BLaER1 treated with 17β-estradiol and CSF1 and Interleukin-3, amounts not matched to agents 10 nM and 100 nM (cell line): ENCODE measurements around the gene DAPK2.

Experiments used
- H3K27ac ChIP-seq, 11 experiments: shearing (Covaris generic); formaldehyde crosslinking; 2 replicates each; pipeline ENCODE4 v1.8.1; 2022
- H3K27me3 ChIP-seq, 11 experiments: shearing (Covaris generic); formaldehyde crosslinking; 2 replicates each; pipeline ENCODE4 v1.8.1; 2022
- H3K36me3 ChIP-seq, 11 experiments: shearing (Covaris generic); formaldehyde crosslinking; 2 replicates each; pipeline ENCODE4 v1.8.1; 2022
- H3K4me1 ChIP-seq, 10 experiments: shearing (Covaris generic); formaldehyde crosslinking; 2 replicates each; pipeline ENCODE4 v1.8.1; 2022
- H3K4me2 ChIP-seq, 11 experiments: shearing (Covaris generic); formaldehyde crosslinking; 2 replicates each; pipeline ENCODE4 v1.8.1; 2022
- H3K4me3 ChIP-seq, 10 experiments: shearing (Covaris generic); formaldehyde crosslinking; 2 replicates each; pipeline ENCODE4 v1.8.1; 2022
- H3K9ac ChIP-seq, 11 experiments: shearing (Covaris generic); formaldehyde crosslinking; 2 replicates each; pipeline ENCODE4 v1.8.1; 2022
- H3K9me3 ChIP-seq, 11 experiments: shearing (Covaris generic); formaldehyde crosslinking; replicated peaks in 1 of 11; 2 replicates each; pipeline ENCODE4 v1.8.1; 2022
- H4K20me1 ChIP-seq, 11 experiments: shearing (Covaris generic); formaldehyde crosslinking; 2 replicates each; pipeline ENCODE4 v1.8.1; 2022
- Cebpa-rat ChIP-seq, 11 experiments: shearing (Covaris generic); IDR thresholded peaks; 2 replicates each; pipeline ENCODE4 v1.8.1; 2022

DAPK2 gene

DNA sequence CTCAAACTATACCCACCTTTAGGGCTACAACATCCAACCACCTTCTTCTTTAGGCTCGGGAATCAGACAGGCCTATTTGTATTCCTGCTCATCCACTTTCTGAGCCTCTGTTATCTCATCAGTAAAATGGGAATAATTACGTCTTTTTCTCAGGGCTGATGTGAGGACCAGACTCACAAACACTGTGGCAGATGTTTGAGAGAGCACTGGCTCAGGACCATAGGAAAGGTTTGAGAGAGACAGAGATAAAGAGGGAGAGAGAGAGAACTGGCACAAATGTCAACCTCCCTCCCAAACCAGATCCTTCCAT is 4.8 kb upstream of the DAPK2 start:
- Histone ChIP-seq H3K9me3 (no peaks in the 10 kb centered on the region), H3K27me3 (peaks cover 12 to 51% (median 19%) of the 10 kb centered on the region in 11 experiments), H3K27ac (no peak overlapping the region), H3K9ac (no peak overlapping the region), H3K36me3 (no peaks in the 10 kb centered on the region), H3K4me2 (peak overlapping the region in 7 of 11 experiments; percentile 60 to 78 (median 72); a peak in 10 of 22 replicates), H4K20me1 (peaks cover 0 to 30% (median 0%) of the 10 kb centered on the region in 11 experiments; a peak in 3 of 22 replicates), H3K4me3 (no peak overlapping the region), H3K4me1 (peaks cover 17 to 34% (median 27%) of the 10 kb centered on the region in 10 experiments)
- no peak for TF ChIP-seq Cebpa-rat (IDR thresholded peaks at IDR 0.05)

DNA sequence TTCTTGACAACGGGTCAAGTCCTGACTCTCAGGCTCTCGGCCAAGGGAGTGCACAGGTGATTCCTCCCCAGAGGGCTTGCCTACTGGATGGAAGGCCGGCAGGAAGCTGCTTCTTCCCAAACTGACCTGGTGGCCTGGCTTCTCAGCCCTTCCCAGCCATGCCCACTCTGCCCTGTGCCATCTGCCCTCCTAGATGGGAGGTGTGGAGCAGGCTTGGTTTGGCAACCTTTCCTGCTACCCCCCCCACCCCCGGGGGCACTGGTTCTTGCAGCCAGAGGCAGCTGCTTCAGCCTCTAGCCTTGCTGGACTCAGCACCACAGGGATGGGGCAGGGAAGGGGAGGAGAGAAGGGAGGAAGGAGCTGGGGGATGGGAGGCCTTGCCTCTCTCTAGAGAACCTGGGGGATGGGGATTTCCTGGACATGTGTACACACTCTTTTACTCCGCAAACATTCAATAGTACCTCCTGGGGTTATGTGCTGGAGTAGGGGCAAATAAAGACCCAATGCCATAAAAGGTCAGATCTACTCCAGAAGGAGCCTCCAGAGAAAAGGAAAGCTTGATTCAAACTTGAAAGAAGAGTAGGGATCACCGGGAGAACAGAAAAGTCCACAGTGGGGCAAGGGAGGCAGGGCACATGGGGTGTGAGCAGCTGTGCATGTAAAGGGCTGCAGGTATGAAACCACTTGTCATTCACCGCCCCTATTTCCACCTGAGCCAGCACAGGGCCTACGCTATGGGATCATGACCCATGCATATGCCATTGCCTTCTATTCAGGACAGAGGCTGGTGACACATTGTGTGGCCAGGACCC is 4.2 kb upstream of the DAPK2 start:
- peaks cover 18 to 56% (median 25%) of the 10 kb centered on the region in 11 experiments for H3K27me3 ChIP-seq
- no peak overlapping the region for H3K9ac ChIP-seq
- peaks cover 0 to 35% (median 0%) of the 10 kb centered on the region in 11 experiments; a peak in 6 of 22 replicates for H4K20me1 ChIP-seq
- H3K36me3 ChIP-seq: no peaks in the 10 kb centered on the region
- H3K27ac ChIP-seq: no peak overlapping the region; a peak in 1 of 22 replicates
- peaks cover 17 to 39% (median 30%) of the 10 kb centered on the region in 10 experiments for H3K4me1 ChIP-seq
- H3K9me3 ChIP-seq: no peaks in the 10 kb centered on the region
- no peak overlapping the region for H3K4me3 ChIP-seq
- no peak for TF ChIP-seq Cebpa-rat (IDR thresholded peaks at IDR 0.05)
- H3K4me2 ChIP-seq: peak overlapping the region; percentile 14 to 78 (median 67); a peak in 21 of 22 replicates

DNA sequence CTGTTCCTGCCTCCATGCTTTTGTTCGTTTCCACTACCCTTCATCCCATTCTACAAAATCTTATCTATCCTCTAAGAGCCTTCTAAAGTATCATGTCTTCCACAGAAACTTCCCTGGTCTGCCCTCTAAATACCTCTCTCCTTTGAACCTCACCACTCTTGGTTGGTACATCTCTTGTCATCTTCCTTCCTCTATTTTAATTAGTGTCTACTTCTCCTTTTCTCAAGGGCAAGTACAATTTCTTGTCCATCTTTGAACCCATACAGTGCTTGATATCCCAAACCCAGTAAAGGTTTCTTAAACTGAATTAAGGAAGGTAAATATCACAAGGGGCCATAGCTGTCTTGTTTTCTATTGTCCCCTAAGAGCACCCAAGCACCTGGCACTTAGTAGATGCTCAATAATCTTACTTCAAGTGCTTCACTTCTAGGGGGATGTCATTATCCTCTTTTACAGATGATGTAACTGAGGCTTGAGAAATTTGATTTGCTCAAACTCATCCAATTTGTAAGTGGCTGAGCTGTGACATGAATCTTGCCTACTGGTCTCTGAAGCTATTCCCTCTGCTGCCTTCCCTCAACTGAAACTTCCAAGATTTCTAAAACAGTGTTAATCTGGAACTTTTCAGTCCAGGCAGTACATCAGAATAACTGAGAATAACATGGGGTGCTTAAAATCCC is 2.6 kb upstream of the DAPK2 start:
- Histone ChIP-seq H3K4me2 (peak overlapping the region in 7 of 11 experiments; percentile 0 to 73 (median 32); a peak in 10 of 22 replicates), H4K20me1 (peaks cover 0 to 51% (median 0%) of the 10 kb centered on the region in 11 experiments; a peak in 6 of 22 replicates), H3K4me3 (no peak overlapping the region), H3K4me1 (peaks cover 27 to 55% (median 39%) of the 10 kb centered on the region in 10 experiments), H3K36me3 (no peaks in the 10 kb centered on the region), H3K27ac (no peak overlapping the region), H3K9me3 (no peaks in the 10 kb centered on the region), H3K27me3 (peaks cover 23 to 72% (median 32%) of the 10 kb centered on the region in 11 experiments), H3K9ac (no peak overlapping the region)
- no peak for TF ChIP-seq Cebpa-rat (IDR thresholded peaks at IDR 0.05)

DNA sequence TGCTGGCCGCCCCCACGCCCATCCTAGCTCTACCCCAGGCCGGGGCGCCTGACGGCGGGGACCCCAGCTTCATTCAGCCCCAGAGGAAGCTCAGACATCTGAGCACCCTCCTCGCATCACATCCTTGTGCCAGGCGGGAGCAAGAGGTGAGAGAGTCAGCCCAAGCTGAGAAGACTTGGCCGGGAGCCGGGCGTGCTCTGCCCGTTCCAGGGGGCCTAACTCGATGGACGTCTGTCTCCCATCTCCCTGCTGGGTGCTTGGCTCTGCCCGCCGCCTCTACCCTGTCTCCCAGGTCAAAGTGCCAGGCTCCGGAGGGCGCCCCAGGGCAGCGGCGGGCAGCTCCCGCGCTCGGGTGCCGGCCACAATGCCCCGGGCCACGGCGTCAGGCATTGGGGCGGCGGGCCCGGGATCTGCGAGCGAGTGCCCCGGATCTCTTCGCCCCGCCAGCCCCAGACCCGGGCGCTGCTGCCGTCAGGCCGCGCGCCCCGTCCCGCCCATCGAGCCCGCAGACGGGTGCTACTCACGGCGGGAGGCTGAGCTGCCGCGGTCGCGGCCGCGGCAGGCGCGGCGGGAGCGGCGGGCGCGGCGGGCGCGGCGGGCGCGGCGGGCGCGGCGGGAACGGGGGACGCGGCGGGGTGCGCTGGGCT is 388 bp downstream of the DAPK2 start:
- H3K27me3 ChIP-seq: peaks cover 23 to 75% (median 32%) of the 10 kb centered on the region in 11 experiments
- peak overlapping the region; percentile 79 to 90 (median 85) for H3K4me2 ChIP-seq
- H3K27ac ChIP-seq: no peak overlapping the region
- H3K4me1 ChIP-seq: peaks cover 26 to 55% (median 38%) of the 10 kb centered on the region in 10 experiments
- TF ChIP-seq Cebpa-rat (IDR thresholded peaks at IDR 0.05): no peak
- no peaks in the 10 kb centered on the region for H3K36me3 ChIP-seq
- H3K9ac ChIP-seq: peak overlapping the region in 9 of 11 experiments; percentile 31 to 64 (median 50); a peak in 16 of 22 replicates
- H3K4me3 ChIP-seq: peak overlapping the region; percentile 51 to 69 (median 58)
- H3K9me3 ChIP-seq: no peaks in the 10 kb centered on the region
- peaks cover 0 to 51% (median 0%) of the 10 kb centered on the region in 11 experiments; a peak in 6 of 22 replicates for H4K20me1 ChIP-seq

DNA sequence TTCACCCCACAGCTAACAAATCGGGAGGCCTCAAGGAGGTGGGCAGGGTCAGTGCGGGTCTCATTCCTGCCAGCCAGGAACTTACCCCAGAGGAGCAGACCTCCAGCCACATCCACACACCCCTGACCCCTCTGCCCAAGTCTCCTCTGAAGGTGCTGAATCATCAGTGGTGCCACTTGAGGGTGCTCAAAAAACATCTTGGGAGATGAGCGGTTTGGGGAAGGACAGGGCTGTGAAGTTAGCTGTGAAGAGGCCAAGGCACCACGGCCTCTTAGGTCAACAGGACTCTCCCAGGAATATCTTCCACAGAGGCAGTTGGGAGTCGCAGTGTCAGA is 1.2 kb downstream of the DAPK2 start:
- Histone ChIP-seq H4K20me1 (peaks cover 0 to 47% (median 0%) of the 10 kb centered on the region in 11 experiments; a peak in 6 of 22 replicates), H3K9me3 (no peaks in the 10 kb centered on the region), H3K4me1 (peaks cover 18 to 47% (median 30%) of the 10 kb centered on the region in 10 experiments), H3K27me3 (peaks cover 23 to 67% (median 32%) of the 10 kb centered on the region in 11 experiments), H3K4me3 (no peak overlapping the region), H3K36me3 (no peaks in the 10 kb centered on the region), H3K9ac (no peak overlapping the region), H3K4me2 (peak overlapping the region in 10 of 11 experiments; percentile 7 to 90 (median 82); a peak in 16 of 22 replicates), H3K27ac (no peak overlapping the region)
- TF ChIP-seq Cebpa-rat (IDR thresholded peaks at IDR 0.05): no peak

DNA sequence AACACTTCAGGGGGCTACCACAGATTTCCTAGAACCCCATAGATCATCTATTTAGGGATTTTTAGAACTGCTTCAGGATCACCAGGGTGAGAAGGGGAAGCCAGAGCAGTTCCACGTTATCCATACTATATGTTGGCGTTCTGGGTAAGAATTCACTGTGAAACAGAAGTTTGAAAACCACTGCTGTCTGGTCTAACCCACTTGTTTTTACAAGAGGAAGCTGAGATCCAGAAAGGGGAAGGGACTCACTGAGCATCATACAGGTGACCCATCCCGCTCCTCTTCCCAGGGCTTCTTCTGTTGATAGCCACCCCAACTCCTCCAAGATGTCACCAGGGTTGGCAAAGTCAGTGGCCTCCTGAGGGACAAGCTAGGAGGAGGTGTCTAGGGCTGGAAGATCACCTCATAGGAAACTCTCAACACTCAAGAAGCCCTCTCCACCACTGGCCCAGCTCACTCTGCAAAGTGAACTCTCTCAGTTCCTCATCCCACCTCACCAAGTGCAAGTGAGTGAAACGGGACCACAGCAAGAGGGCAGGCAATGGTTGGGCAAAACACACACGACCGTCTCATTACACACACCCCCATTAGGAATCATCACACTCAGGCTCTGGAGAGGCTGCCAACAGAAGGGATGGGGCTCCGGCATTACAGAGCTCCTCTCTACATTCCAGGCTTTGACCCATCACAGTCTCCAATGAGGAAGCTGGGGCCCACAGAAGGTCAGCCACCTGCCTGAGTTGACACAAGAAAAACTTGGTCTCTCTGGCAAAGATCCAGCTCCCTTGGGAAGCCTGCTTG is 1.8 kb downstream of the DAPK2 start:
- H3K9me3 ChIP-seq: no peaks in the 10 kb centered on the region
- H3K36me3 ChIP-seq: no peaks in the 10 kb centered on the region
- peaks cover 0 to 42% (median 0%) of the 10 kb centered on the region in 11 experiments; a peak in 6 of 22 replicates for H4K20me1 ChIP-seq
- H3K4me3 ChIP-seq: no peak overlapping the region
- peaks cover 23 to 61% (median 32%) of the 10 kb centered on the region in 11 experiments for H3K27me3 ChIP-seq
- no peak overlapping the region for H3K9ac ChIP-seq
- peak overlapping the region in 10 of 11 experiments; percentile 7 to 90 (median 82); a peak in 16 of 22 replicates for H3K4me2 ChIP-seq
- peaks cover 14 to 46% (median 27%) of the 10 kb centered on the region in 10 experiments; a peak in 18 of 20 replicates for H3K4me1 ChIP-seq
- H3K27ac ChIP-seq: no peak overlapping the region
- no peak for TF ChIP-seq Cebpa-rat (IDR thresholded peaks at IDR 0.05)

DNA sequence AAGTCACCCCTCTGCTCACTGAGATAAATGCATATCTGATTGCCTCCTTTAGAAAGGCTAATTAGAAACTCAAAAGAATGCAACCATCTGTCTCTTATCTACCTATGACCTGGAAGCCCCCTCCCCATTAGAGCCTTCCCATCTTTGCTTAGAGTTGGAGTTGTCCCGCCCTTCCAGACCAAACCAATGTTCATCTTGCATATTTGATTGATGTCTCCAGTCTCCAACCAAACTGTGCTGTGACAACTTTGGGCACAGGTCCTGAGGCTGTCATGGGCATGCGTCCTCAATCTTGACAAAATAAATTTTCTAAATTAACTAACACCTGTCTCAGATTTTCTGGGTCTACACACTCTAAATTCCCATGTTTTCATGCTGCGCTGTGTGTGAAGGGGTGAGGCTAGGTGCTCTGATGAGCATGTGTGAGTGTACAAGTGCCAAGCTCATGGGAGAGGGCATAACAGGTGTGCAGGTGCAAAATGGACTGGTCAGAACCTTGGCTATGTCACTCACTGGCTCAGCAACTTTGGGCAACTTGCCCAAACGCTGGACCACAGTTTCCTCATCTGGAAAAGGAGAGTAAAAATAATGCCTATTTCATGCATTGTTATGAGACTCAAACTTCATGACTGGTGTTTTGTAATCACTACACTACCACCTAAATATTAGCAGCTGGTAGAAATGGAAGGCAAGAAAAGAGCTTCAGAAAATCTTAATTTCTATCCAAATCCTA is 7.2 kb downstream of the DAPK2 start:
- peak overlapping the region in 2 of 11 experiments; percentile 9 to 25; a peak in 1 of 22 replicates for H3K4me2 ChIP-seq
- H3K27ac ChIP-seq: no peak overlapping the region
- TF ChIP-seq Cebpa-rat (IDR thresholded peaks at IDR 0.05): no peak
- H3K27me3 ChIP-seq: 0 out of 22 replicates have a peak, but pooled peaks cover 0 to 12% (median 0%) of the 10 kb centered on the region in 11 experiments
- peaks cover 0 to 1% (median 0%) of the 10 kb centered on the region in 11 experiments; a peak in 1 of 22 replicates for H4K20me1 ChIP-seq
- no peaks in the 10 kb centered on the region for H3K9me3 ChIP-seq
- H3K9ac ChIP-seq: no peak overlapping the region
- H3K36me3 ChIP-seq: no peaks in the 10 kb centered on the region
- H3K4me3 ChIP-seq: no peak overlapping the region
- peaks cover 0 to 17% (median 2%) of the 10 kb centered on the region in 10 experiments; a peak in 9 of 20 replicates for H3K4me1 ChIP-seq
